Nephron (organoid): ENCODE measurements around the gene FOXC2.
A peak's percentile ranks its signal among the peaks of the same experiment; 100 is the strongest.
"Not testable (repeated sequence)": the region's sequence is repeated elsewhere in the genome, so short reads cannot be mapped to it uniquely, and the experiment has no call there.

ENCODE experiments used
- H3K27ac Mint-ChIP-seq, 3 experiments: 2 replicates each; pipeline ENCODE4 v1.8.0; 2020; ENCODE audit warnings: mixed read lengths in 3 of 3, mild to moderate bottlenecking in 2 of 3, moderate library complexity in 1 of 3
- H3K27me3 Mint-ChIP-seq: 2 replicates; pipeline ENCODE4 v1.8.0; 2021; ENCODE audit warnings: low read depth, mild to moderate bottlenecking, moderate library complexity, mixed read lengths
- H3K36me3 Mint-ChIP-seq: 2 replicates; pipeline ENCODE4 v1.8.0; 2020; ENCODE audit warnings: low read depth, mixed read lengths
- H3K4me1 Mint-ChIP-seq: 2 replicates; pipeline ENCODE4 v1.8.0; 2020; ENCODE audit warnings: mixed read lengths
- H3K4me3 Mint-ChIP-seq, 3 experiments: 2 replicates each; pipeline ENCODE4 v1.8.0; 2020; ENCODE audit warnings: mild to moderate bottlenecking in 3 of 3, mixed read lengths in 3 of 3, moderate library complexity in 2 of 3
- H3K9me3 Mint-ChIP-seq: 2 replicates; pipeline ENCODE4 v1.8.0; 2020; ENCODE audit warnings: mixed read lengths
- CTCF ChIP-seq, 3 experiments: fragments of 200-600 bp; sonication (generic); IDR thresholded peaks; one replicate each; pipeline ENCODE4 v1.5.0; 2021; ENCODE audit warnings: antibody characterized with exemption in 3 of 3; ENCODE audit not compliant: unreplicated experiment in 3 of 3

The FOXC2 gene

GRCh38 chr16:86587487-86587886 lies 20.9 kb downstream of the FOXC2 start:
- TF ChIP-seq CTCF (IDR thresholded peaks at IDR 0.05; ENCODE audit: unreplicated experiment in 3 of 3) = no peak
- Mint-ChIP-seq H3K4me1 (no peaks in the 10 kb centered on the region), H3K4me3 (no peak overlapping the region), H3K36me3 (peaks cover 13% of the 10 kb centered on the region), H3K27ac (no peak overlapping the region), H3K9me3 (no peaks in the 10 kb centered on the region), H3K27me3 (peaks cover 35% of the 10 kb centered on the region)

GRCh38 chr16:86587955-86588354 lies 21.3 kb downstream of the FOXC2 start:
- H3K27me3 Mint-ChIP-seq = peaks cover 34% of the 10 kb centered on the region
- H3K4me1 Mint-ChIP-seq, H3K27ac Mint-ChIP-seq, H3K4me3 Mint-ChIP-seq, H3K9me3 Mint-ChIP-seq: not testable (repeated sequence)
- H3K36me3 Mint-ChIP-seq = peaks cover 13% of the 10 kb centered on the region

- Mint-ChIP-seq H3K4me3 (no peak overlapping the region), H3K27ac (no peak overlapping the region), H3K36me3 (peaks cover 6% of the 10 kb centered on the region), H3K9me3 (peaks cover 2% of the 10 kb centered on the region), H3K27me3 (peaks cover 49% of the 10 kb centered on the region), H3K4me1 (peaks cover 21% of the 10 kb centered on the region)
- TF ChIP-seq CTCF (IDR thresholded peaks at IDR 0.05; ENCODE audit: unreplicated experiment in 3 of 3) = no peak
These were observed 24.0 kb downstream of the FOXC2 start for GRCh38 chr16:86590501-86591144.

GRCh38 chr16:86591270-86591669 lies 24.6 kb downstream of the FOXC2 start:
- Mint-ChIP-seq H3K4me1 (peaks cover 21% of the 10 kb centered on the region), H3K4me3 (no peak overlapping the region), H3K27me3 (peaks cover 54% of the 10 kb centered on the region), H3K27ac (peak overlapping the region in 1 of 3 experiments; percentile 12), H3K36me3 (peaks cover 6% of the 10 kb centered on the region), H3K9me3 (peaks cover 2% of the 10 kb centered on the region)
- TF ChIP-seq CTCF (IDR thresholded peaks at IDR 0.05; ENCODE audit: unreplicated experiment in 3 of 3) = no peak

- peak overlapping the region in 2 of 3 experiments; percentile 45 to 50 for H3K4me3 Mint-ChIP-seq
- TF ChIP-seq CTCF (IDR thresholded peaks at IDR 0.05; ENCODE audit: unreplicated experiment in 3 of 3) = no peak
- H3K36me3 Mint-ChIP-seq = peaks cover 6% of the 10 kb centered on the region
- peaks cover 2% of the 10 kb centered on the region for H3K9me3 Mint-ChIP-seq
- H3K4me1 Mint-ChIP-seq = peaks cover 36% of the 10 kb centered on the region
- peaks cover 76% of the 10 kb centered on the region for H3K27me3 Mint-ChIP-seq
- peak overlapping the region; percentile 34 to 94 (median 79) for H3K27ac Mint-ChIP-seq
These were observed 27.4 kb downstream of the FOXC2 start for GRCh38 chr16:86593913-86594620.

- peaks cover 40% of the 10 kb centered on the region for H3K4me1 Mint-ChIP-seq
- H3K4me3 Mint-ChIP-seq = peak overlapping the region in 1 of 3 experiments; percentile 50
- peaks cover 6% of the 10 kb centered on the region for H3K36me3 Mint-ChIP-seq
- TF ChIP-seq CTCF (IDR thresholded peaks at IDR 0.05; ENCODE audit: unreplicated experiment in 3 of 3) = no peak
- peaks cover 2% of the 10 kb centered on the region for H3K9me3 Mint-ChIP-seq
- peaks cover 76% of the 10 kb centered on the region for H3K27me3 Mint-ChIP-seq
- H3K27ac Mint-ChIP-seq = peak overlapping the region; percentile 34 to 94 (median 79)
These were observed 28.1 kb downstream of the FOXC2 start for GRCh38 chr16:86594721-86595120.
